ENCODE measurements around the gene RIMBP2.

The RIMBP2 gene

GRCh38 chr12:130357241-130357640 is 358.9 kb downstream of the RIMBP2 start:
- DNase-seq (ENCODE audit: low read depth) = no peak

- DNase-seq (ENCODE audit: low read depth) = no peak
Observed at GRCh38 chr12:130356222-130356621, 359.9 kb downstream of the RIMBP2 start.

- DNase-seq (ENCODE audit: low read depth) = no peak
Observed at GRCh38 chr12:130354407-130354806, 361.7 kb downstream of the RIMBP2 start.

- DNase-seq (ENCODE audit: low read depth) = no peak
Observed at GRCh38 chr12:130353081-130353480, 363.0 kb downstream of the RIMBP2 start.

GRCh38 chr12:130351326-130351725 is 364.8 kb downstream of the RIMBP2 start:
- DNase-seq (ENCODE audit: low read depth) = no peak

- DNase-seq (ENCODE audit: low read depth) = no peak
Observed at GRCh38 chr12:130350715-130351114, 365.4 kb downstream of the RIMBP2 start.

- DNase-seq (ENCODE audit: low read depth) = no peak
Observed at GRCh38 chr12:130347588-130347987, 368.5 kb downstream of the RIMBP2 start.

All from stimulated activated CD8-positive, alpha-beta memory T cell treated with anti-CD3 and anti-CD28 coated beads, Interleukin-15, amount 100 ng/mL, for 24 hours (primary cell).